SK-N-SH (cell line): ENCODE results near the gene CHST12.

Experiments used
- EP300 ChIP-seq, 2 experiments: IDR thresholded peaks; 2 replicates each; pipeline versions ENCODE4 v1.4.0 to v1.6.1; 2012; ENCODE audit warnings: borderline replicate concordance in 1 of 2, low read depth in 1 of 2, low read length in 1 of 2
- EZH2phosphoT487 ChIP-seq: fragments of 200-600 bp; sonication (generic); IDR thresholded peaks from 2 replicates; pipeline ENCODE4 v1.6.1; 2017; ENCODE audit warnings: low read depth, mixed run types, mild to moderate bottlenecking, antibody characterized with exemption, moderate library complexity, borderline replicate concordance
- FOSL2 ChIP-seq: IDR thresholded peaks from 2 replicates; pipeline ENCODE4 v1.4.0; 2012; ENCODE audit warnings: low read depth, mild to moderate bottlenecking, moderate library complexity, borderline replicate concordance
- FOXJ3 ChIP-seq: sonication (generic); formaldehyde crosslinking; IDR thresholded peaks from 2 replicates; pipeline ENCODE4 v1.5.1; 2020; ENCODE audit warnings: mild to moderate bottlenecking, missing genetic modification reagents
- JUND ChIP-seq: IDR thresholded peaks from 2 replicates; pipeline ENCODE4 v1.4.0; 2012
- MEF2A ChIP-seq: IDR thresholded peaks from 2 replicates; pipeline ENCODE4 v1.4.0; 2012; ENCODE audit warnings: low read depth, borderline replicate concordance
- POLR2AphosphoS5 ChIP-seq: IDR thresholded peaks from 2 replicates; pipeline ENCODE4 v1.6.1; 2012; ENCODE audit warnings: low read depth, low read length
- RAD21 ChIP-seq: IDR thresholded peaks from 2 replicates; pipeline ENCODE4 v1.6.1; 2012; ENCODE audit warnings: mild to moderate bottlenecking, low read length
- REST ChIP-seq: IDR thresholded peaks from 2 replicates; pipeline ENCODE4 v1.6.1; 2012; ENCODE audit warnings: mild to moderate bottlenecking, low read depth, low read length, moderate library complexity
- SIN3A ChIP-seq: IDR thresholded peaks from 2 replicates; pipeline ENCODE4 v1.6.1; 2012; ENCODE audit warnings: low read depth, mild to moderate bottlenecking, low read length, moderate library complexity, borderline replicate concordance
- TAF1 ChIP-seq: IDR thresholded peaks from 2 replicates; pipeline ENCODE4 v1.6.1; 2012; ENCODE audit warnings: low read depth, mild to moderate bottlenecking, low read length, moderate library complexity, borderline replicate concordance
- YY1 ChIP-seq: IDR thresholded peaks from 2 replicates; pipeline ENCODE4 v1.4.0; 2012; ENCODE audit warnings: low read depth, mild to moderate bottlenecking
- TF ChIP-seq, protein P1 (sequence below): fragments of 200-600 bp; sonication (generic); IDR thresholded peaks from 2 replicates; pipeline ENCODE4 v1.6.1; 2017; ENCODE audit warnings: antibody characterized with exemption, mild to moderate bottlenecking, moderate library complexity
- TF ChIP-seq, protein P2 (sequence below): IDR thresholded peaks from 2 replicates; pipeline ENCODE4; 2012

DNA sequence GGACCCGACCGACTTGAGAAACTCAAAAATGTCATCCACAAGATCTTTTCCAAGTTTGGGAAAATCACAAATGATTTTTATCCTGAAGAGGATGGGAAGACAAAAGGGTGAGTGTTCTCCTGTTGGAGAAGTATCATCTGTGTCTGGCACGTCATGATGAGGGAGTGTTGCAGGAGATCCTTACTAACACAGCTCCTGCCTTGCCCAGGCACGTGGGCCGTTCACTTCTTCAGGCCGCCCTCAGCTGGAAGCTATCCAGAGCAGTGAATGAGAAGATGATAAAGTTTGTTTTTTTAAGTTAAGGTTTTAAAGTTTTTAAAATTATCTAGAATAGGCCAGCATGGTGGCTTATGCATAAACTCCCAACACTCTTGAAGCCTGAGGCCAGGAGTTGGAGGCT, 42.6 kb upstream of the CHST12 start:
- no peak for TF ChIP-seq REST
- TF ChIP-seq, protein P1, sequence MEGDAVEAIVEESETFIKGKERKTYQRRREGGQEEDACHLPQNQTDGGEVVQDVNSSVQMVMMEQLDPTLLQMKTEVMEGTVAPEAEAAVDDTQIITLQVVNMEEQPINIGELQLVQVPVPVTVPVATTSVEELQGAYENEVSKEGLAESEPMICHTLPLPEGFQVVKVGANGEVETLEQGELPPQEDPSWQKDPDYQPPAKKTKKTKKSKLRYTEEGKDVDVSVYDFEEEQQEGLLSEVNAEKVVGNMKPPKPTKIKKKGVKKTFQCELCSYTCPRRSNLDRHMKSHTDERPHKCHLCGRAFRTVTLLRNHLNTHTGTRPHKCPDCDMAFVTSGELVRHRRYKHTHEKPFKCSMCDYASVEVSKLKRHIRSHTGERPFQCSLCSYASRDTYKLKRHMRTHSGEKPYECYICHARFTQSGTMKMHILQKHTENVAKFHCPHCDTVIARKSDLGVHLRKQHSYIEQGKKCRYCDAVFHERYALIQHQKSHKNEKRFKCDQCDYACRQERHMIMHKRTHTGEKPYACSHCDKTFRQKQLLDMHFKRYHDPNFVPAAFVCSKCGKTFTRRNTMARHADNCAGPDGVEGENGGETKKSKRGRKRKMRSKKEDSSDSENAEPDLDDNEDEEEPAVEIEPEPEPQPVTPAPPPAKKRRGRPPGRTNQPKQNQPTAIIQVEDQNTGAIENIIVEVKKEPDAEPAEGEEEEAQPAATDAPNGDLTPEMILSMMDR = no peak
- no peak for TF ChIP-seq EZH2phosphoT487
- TF ChIP-seq POLR2AphosphoS5 = no peak
- TF ChIP-seq SIN3A = no peak
- no peak for TF ChIP-seq EP300 (IDR thresholded peaks at IDR 0.05; ENCODE audit: borderline replicate concordance in 1 of 2, low read depth in 1 of 2, low read length in 1 of 2)
- no peak for TF ChIP-seq FOSL2
- TF ChIP-seq YY1 = no peak
- no peak for TF ChIP-seq MEF2A
- TF ChIP-seq JUND = no peak
- TF ChIP-seq, protein P2, sequence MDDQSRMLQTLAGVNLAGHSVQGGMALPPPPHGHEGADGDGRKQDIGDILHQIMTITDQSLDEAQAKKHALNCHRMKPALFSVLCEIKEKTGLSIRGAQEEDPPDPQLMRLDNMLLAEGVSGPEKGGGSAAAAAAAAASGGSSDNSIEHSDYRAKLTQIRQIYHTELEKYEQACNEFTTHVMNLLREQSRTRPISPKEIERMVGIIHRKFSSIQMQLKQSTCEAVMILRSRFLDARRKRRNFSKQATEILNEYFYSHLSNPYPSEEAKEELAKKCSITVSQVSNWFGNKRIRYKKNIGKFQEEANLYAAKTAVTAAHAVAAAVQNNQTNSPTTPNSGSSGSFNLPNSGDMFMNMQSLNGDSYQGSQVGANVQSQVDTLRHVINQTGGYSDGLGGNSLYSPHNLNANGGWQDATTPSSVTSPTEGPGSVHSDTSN = no peak
- TF ChIP-seq TAF1 = no peak
- TF ChIP-seq RAD21 = no peak
- TF ChIP-seq FOXJ3 (CRISPR knock-in tag) = no peak
